H9 (cell line): ENCODE data around the gene PRKAG1. TPM values are rescaled to one million over a fixed set of nuclear protein-coding genes. Genes with fewer than 3 reads are reported as not detected.

Experiments used
- DNase-seq: peaks from one replicate; pipeline ENCODE4 v3.0.0-alpha.2; 2017
- H2AFZ ChIP-seq: one replicate; pipeline ENCODE4 v1.6.1; 2013; ENCODE audit warnings: mild to moderate bottlenecking, low read length, control low read depth, moderate library complexity
- H2AK5ac ChIP-seq: 2 replicates; pipeline ENCODE4 v1.6.1; 2013; ENCODE audit warnings: low read length, control low read depth, mixed read lengths; ENCODE audit not compliant: insufficient read length
- H2BK120ac ChIP-seq: one replicate; pipeline ENCODE4 v1.6.1; 2013; ENCODE audit warnings: low read depth, mild to moderate bottlenecking, low read length, control low read depth, inconsistent platforms; ENCODE audit not compliant: poor library complexity, severe bottlenecking
- H2BK12ac ChIP-seq: 2 replicates; pipeline ENCODE4 v1.6.1; 2013; ENCODE audit warnings: low read length, control low read depth, mixed read lengths, low read depth; ENCODE audit not compliant: insufficient read length
- H2BK15ac ChIP-seq: 2 replicates; pipeline ENCODE4 v1.6.1; 2013; ENCODE audit warnings: low read depth, low read length, control low read depth
- H2BK20ac ChIP-seq: one replicate; pipeline ENCODE4 v1.6.1; 2013; ENCODE audit warnings: low read depth, mild to moderate bottlenecking, low read length, control low read depth, inconsistent platforms; ENCODE audit not compliant: poor library complexity, severe bottlenecking
- H2BK5ac ChIP-seq: 2 replicates; pipeline ENCODE4 v1.6.1; 2013; ENCODE audit warnings: low read length, control low read depth, mixed read lengths; ENCODE audit not compliant: insufficient read length
- H3K14ac ChIP-seq: 2 replicates; pipeline ENCODE4 v1.6.1; 2013; ENCODE audit warnings: low read length, control low read depth; ENCODE audit not compliant: insufficient read depth
- H3K18ac ChIP-seq: 2 replicates; pipeline ENCODE4 v1.6.1; 2013; ENCODE audit warnings: low read depth, mild to moderate bottlenecking, mixed read lengths, low read length, control low read depth; ENCODE audit not compliant: insufficient read length
- H3K23ac ChIP-seq: 2 replicates; pipeline ENCODE4 v1.6.1; 2013; ENCODE audit warnings: low read length, control low read depth, mixed read lengths, low read depth; ENCODE audit not compliant: insufficient read length
- H3K23me2 ChIP-seq: 2 replicates; pipeline ENCODE4 v1.6.1; 2013; ENCODE audit warnings: low read depth, mild to moderate bottlenecking, mixed read lengths, low read length, control low read depth; ENCODE audit not compliant: insufficient read length, poor library complexity, severe bottlenecking
- H3K27ac ChIP-seq: 2 replicates; pipeline ENCODE4 v1.5.1; 2013; ENCODE audit warnings: low read length, control low read depth, mixed read lengths, low read depth; ENCODE audit not compliant: insufficient read length
- H3K27me3 ChIP-seq: 2 replicates; pipeline ENCODE4 v1.6.1; 2013; ENCODE audit warnings: low read length, control low read depth, inconsistent platforms; ENCODE audit not compliant: insufficient read depth
- H3K4ac ChIP-seq: 2 replicates; pipeline ENCODE4 v1.6.1; 2013; ENCODE audit warnings: low read depth, mild to moderate bottlenecking, control low read depth, inconsistent platforms, low read length, moderate library complexity
- H3K4me1 ChIP-seq: 2 replicates; pipeline ENCODE4 v1.6.1; 2013; ENCODE audit warnings: low read length, control low read depth, inconsistent platforms; ENCODE audit not compliant: insufficient read depth
- H3K4me2 ChIP-seq: 2 replicates; pipeline ENCODE4 v1.6.1; 2013; ENCODE audit warnings: low read length, control low read depth, mixed read lengths; ENCODE audit not compliant: insufficient read length, insufficient read depth
- H3K56ac ChIP-seq: 2 replicates; pipeline ENCODE4 v1.6.1; 2013; ENCODE audit warnings: low read depth, mild to moderate bottlenecking, mixed read lengths, low read length, control low read depth; ENCODE audit not compliant: insufficient read length
- H3K79me1 ChIP-seq: 2 replicates; pipeline ENCODE4 v1.6.1; 2013; ENCODE audit warnings: low read depth, mild to moderate bottlenecking, moderate library complexity, low read length, control low read depth, inconsistent platforms; ENCODE audit not compliant: insufficient read depth, poor library complexity, severe bottlenecking
- H3K79me2 ChIP-seq: 2 replicates; pipeline ENCODE4 v1.6.1; 2013; ENCODE audit warnings: low read length, control low read depth, inconsistent platforms; ENCODE audit not compliant: insufficient read depth
- H3K9ac ChIP-seq: 2 replicates; pipeline ENCODE4 v1.6.1; 2013; ENCODE audit warnings: low read length, control low read depth, mixed read lengths; ENCODE audit not compliant: insufficient read length; ENCODE audit errors: extremely low read depth
- H3K9me3 ChIP-seq: one replicate; pipeline ENCODE4 v1.6.1; 2013; ENCODE audit warnings: low read depth, low read length, inconsistent platforms; ENCODE audit not compliant: control insufficient read depth
- H3T11ph ChIP-seq: one replicate; pipeline ENCODE4 v1.6.1; 2013; ENCODE audit warnings: mild to moderate bottlenecking, low read length, control low read depth, inconsistent platforms
- H4K20me1 ChIP-seq: one replicate; pipeline ENCODE4 v1.6.1; 2013; ENCODE audit not compliant: control insufficient read depth, insufficient read length, insufficient read depth
- H4K5ac ChIP-seq: 2 replicates; pipeline ENCODE4 v1.6.1; 2013; ENCODE audit warnings: low read depth, mild to moderate bottlenecking, mixed read lengths, low read length, control low read depth; ENCODE audit not compliant: insufficient read length
- H4K8ac ChIP-seq: replicated peaks from 2 replicates; pipeline ENCODE4 v1.6.1; 2013; ENCODE audit warnings: low read length, control low read depth, mixed read lengths, low read depth; ENCODE audit not compliant: insufficient read length
- H4K91ac ChIP-seq: 2 replicates; pipeline ENCODE4 v1.6.1; 2013; ENCODE audit warnings: low read depth, mild to moderate bottlenecking, moderate library complexity, mixed read lengths, low read length, control low read depth; ENCODE audit not compliant: insufficient read length
- H3K27ac Mint-ChIP-seq, 3 experiments: 2 replicates in 2 of 3; 3 replicates in 1 of 3; pipeline ENCODE4 v1.8.0; 2020 to 2021; ENCODE audit warnings: mixed read lengths in 3 of 3, mild to moderate bottlenecking in 1 of 3, moderate library complexity in 1 of 3
- H3K27me3 Mint-ChIP-seq: 2 replicates; pipeline ENCODE4 v1.8.0; 2021; ENCODE audit warnings: low read depth, mild to moderate bottlenecking, moderate library complexity, mixed read lengths
- H3K36me3 Mint-ChIP-seq, 3 experiments: 2 replicates in 2 of 3; 3 replicates in 1 of 3; pipeline ENCODE4 v1.8.0; 2020 to 2021; ENCODE audit warnings: low read depth in 3 of 3, mixed read lengths in 3 of 3; ENCODE audit not compliant: insufficient read depth in 1 of 3
- H3K4me1 Mint-ChIP-seq, 2 experiments: 2 replicates each; pipeline ENCODE4 v1.8.0; 2020; ENCODE audit warnings: mixed read lengths in 2 of 2
- H3K4me3 Mint-ChIP-seq, 2 experiments: 2 replicates in 1 of 2; 3 replicates in 1 of 2; pipeline ENCODE4 v1.8.0; 2020 to 2021; ENCODE audit warnings: mild to moderate bottlenecking in 2 of 2, mixed read lengths in 2 of 2, moderate library complexity in 1 of 2
- H3K9me3 Mint-ChIP-seq, 2 experiments: 2 replicates in 1 of 2; 3 replicates in 1 of 2; pipeline ENCODE4 v1.8.0; 2020; ENCODE audit warnings: mild to moderate bottlenecking in 2 of 2, mixed read lengths in 2 of 2, moderate library complexity in 1 of 2
- CTCF ChIP-seq: fragments of 200-600 bp; sonication (generic); conservative IDR thresholded peaks from 3 replicates; pipeline ENCODE4 v1.8.0; 2021; ENCODE audit warnings: antibody characterized with exemption, mild to moderate bottlenecking
- WGBS: extraction: QIAGEN DNeasy Blood & Tissue Kit; methylation state at CpG from one replicate; pipeline ENCODE4 v1.1.7; 2013; ENCODE audit warnings: missing lambda C conversion rate, low lambda C conversion rate, mixed read lengths; ENCODE audit not compliant: insufficient read length; ENCODE audit errors: extremely low coverage; 5-methylcytosine and 5-hydroxymethylcytosine counted together
- total RNA-seq: library from RNA; stranded (reverse); gene quantifications from 2 replicates; pipeline ENCODE4 v1.2.1, GENCODE V29; 2021

Gene PRKAG1
- total RNA-seq, 1 experiment from 2014 or later: 34.8 TPM

DNA sequence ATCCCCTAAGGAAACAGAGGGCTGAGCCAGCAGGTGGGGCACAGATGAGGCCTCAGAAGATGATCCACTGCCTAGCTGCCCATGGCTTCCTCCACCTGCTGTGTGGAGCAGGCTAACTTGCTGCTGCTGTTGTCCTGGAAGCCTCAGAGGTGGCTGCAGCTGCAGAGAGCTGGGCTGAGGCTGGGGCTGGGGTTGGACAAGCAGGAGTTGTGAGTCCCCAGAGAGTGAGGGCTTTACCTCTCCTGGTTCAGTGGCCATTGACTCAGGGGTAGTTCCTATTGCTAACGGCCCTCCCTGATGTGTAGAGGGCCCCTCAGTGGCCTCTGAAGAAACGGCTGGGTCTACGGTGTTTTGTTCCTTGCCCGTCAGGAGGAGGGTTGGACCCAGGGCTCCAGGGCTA, 13.7 kb upstream of the PRKAG1 start:
- H3K4me3 Mint-ChIP-seq: no peak overlapping the region

More for the DNA sequence above, 13.7 kb upstream of the PRKAG1 start:
- no peak overlapping the region for H3K27ac Mint-ChIP-seq
- H3K36me3 Mint-ChIP-seq: peaks cover 35 to 92% (median 87%) of the 10 kb centered on the region in 3 experiments; a peak in 6 of 7 replicates
- no peak overlapping the region for H3K4me2 ChIP-seq
- H4K8ac ChIP-seq: no peak overlapping the region
- no peak overlapping the region for H2AK5ac ChIP-seq
- H3K4me1 Mint-ChIP-seq: no peaks in the 10 kb centered on the region
- no peaks in the 10 kb centered on the region for H3K9me3 Mint-ChIP-seq
- H3K27ac ChIP-seq: no peak overlapping the region
- H2BK120ac ChIP-seq: no peak overlapping the region
- TF ChIP-seq CTCF: no peak
- no peaks in the 10 kb centered on the region for H3K27me3 ChIP-seq
- no peaks in the 10 kb centered on the region for H3K79me1 ChIP-seq
- H2AFZ ChIP-seq: no peak overlapping the region
- no peak overlapping the region for H4K91ac ChIP-seq
- H3K9me3 ChIP-seq: no peaks in the 10 kb centered on the region
- H4K20me1 ChIP-seq: no peaks in the 10 kb centered on the region
- no peaks in the 10 kb centered on the region for H3K23me2 ChIP-seq
- H2BK15ac ChIP-seq: no peak overlapping the region
- no peak overlapping the region for H3K56ac ChIP-seq
- no peak overlapping the region for H2BK5ac ChIP-seq
- H3T11ph ChIP-seq: no peak overlapping the region
- no peaks in the 10 kb centered on the region for H3K27me3 Mint-ChIP-seq
- no peak overlapping the region for H3K18ac ChIP-seq
- no peak overlapping the region for H3K23ac ChIP-seq
- H3K4me1 ChIP-seq: no peaks in the 10 kb centered on the region
- H3K14ac ChIP-seq: no peak overlapping the region
- no peaks in the 10 kb centered on the region for H3K79me2 ChIP-seq
- WGBS: no CpG with 5 or more reads among the region's 4 CpGs
- H2BK12ac ChIP-seq: no peak overlapping the region
- H2BK20ac ChIP-seq: no peak overlapping the region
- H3K9ac ChIP-seq: no peak overlapping the region
- no peak for DNase-seq
- no peak overlapping the region for H3K4ac ChIP-seq
- H4K5ac ChIP-seq: no peak overlapping the region
